ENCODE data around the gene ANTXR1.

GRCh38 chr2:69013840-69014821 is 1.2 kb downstream of the ANTXR1 start:
- TF ChIP-seq EZH2 (IDR thresholded peaks at IDR 0.05; ENCODE audit: low read length) (no peak), CTCF (optimal IDR thresholded peaks at IDR 0.05 in 1 of 3, IDR thresholded peaks at IDR 0.05 in 1 of 3, conservative IDR thresholded peaks at IDR 0.05 in 1 of 3; ENCODE audit: extremely low read depth in 1 of 3, insufficient read depth in 2 of 3, low read length in 3 of 3) (peak in 1 of 3 experiments; percentile 7)

Measured in keratinocyte (primary cell).